ENCODE results near the gene HIVEP2. TPM values are rescaled to one million over a fixed set of nuclear protein-coding genes. Genes with fewer than 3 reads are reported as not detected.

Gene HIVEP2
- total RNA-seq, 2 donors from 2014 or later = 1.7 to 2.4 TPM

DNA sequence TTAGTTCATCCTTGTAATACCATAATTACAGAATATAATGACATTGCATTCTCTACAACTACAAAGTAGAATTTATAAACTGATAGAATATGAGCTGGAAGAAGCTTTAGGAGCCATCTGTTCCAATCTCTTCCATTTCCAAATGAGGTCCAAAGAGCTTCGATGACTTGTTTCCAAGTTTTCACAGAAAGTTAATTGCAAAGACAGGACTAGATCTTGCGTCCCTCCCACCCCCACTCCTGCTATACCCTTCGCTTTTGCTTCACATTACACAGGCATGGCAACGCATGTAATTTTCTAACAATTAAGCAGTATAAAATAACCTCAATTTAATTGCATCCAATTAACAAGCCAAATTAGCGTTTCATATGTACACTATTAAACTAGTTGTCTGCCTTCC, 7.0 kb downstream of the HIVEP2 start:
- Mint-ChIP-seq H3K9me3 (no peaks in the 10 kb centered on the region), H3K27me3 (ENCODE audit: insufficient read depth) (no peaks in the 10 kb centered on the region), H3K27ac (no peak overlapping the region), H3K36me3 (ENCODE audit: low read depth) (no peaks in the 10 kb centered on the region), H3K4me3 (no peak overlapping the region), H3K4me1 (peaks cover 13% of the 10 kb centered on the region)
- DNase-seq = no peak
- no peak overlapping the region for H3K4me3 ChIP-seq (ENCODE audit: low read length)
- H3K27ac ChIP-seq (ENCODE audit: low read depth, low read length) = no peak overlapping the region
- H3K27me3 ChIP-seq (ENCODE audit: control insufficient read depth, insufficient read depth, low read length, poor library complexity, severe bottlenecking) = peaks cover 2% of the 10 kb centered on the region
- no peaks in the 10 kb centered on the region for H3K36me3 ChIP-seq (ENCODE audit: control insufficient read depth, insufficient read depth, low read length)
- H3K9ac ChIP-seq (ENCODE audit: extremely low read depth, low read length, poor library complexity, severe bottlenecking) = no peak overlapping the region
- WGBS, 2 experiments (ENCODE audit: insufficient coverage in 1 of 2, insufficient read length in 1 of 2) = 93 to 97% methylated on average over 5 of the region's 5 CpGs
- H3K4me1 ChIP-seq (ENCODE audit: control insufficient read depth, insufficient read depth, low read length) = no peaks in the 10 kb centered on the region
- TF ChIP-seq, protein P1, sequence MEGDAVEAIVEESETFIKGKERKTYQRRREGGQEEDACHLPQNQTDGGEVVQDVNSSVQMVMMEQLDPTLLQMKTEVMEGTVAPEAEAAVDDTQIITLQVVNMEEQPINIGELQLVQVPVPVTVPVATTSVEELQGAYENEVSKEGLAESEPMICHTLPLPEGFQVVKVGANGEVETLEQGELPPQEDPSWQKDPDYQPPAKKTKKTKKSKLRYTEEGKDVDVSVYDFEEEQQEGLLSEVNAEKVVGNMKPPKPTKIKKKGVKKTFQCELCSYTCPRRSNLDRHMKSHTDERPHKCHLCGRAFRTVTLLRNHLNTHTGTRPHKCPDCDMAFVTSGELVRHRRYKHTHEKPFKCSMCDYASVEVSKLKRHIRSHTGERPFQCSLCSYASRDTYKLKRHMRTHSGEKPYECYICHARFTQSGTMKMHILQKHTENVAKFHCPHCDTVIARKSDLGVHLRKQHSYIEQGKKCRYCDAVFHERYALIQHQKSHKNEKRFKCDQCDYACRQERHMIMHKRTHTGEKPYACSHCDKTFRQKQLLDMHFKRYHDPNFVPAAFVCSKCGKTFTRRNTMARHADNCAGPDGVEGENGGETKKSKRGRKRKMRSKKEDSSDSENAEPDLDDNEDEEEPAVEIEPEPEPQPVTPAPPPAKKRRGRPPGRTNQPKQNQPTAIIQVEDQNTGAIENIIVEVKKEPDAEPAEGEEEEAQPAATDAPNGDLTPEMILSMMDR (conservative IDR thresholded peaks at IDR 0.05) = no peak
- no peaks in the 10 kb centered on the region for H3K9me3 ChIP-seq (ENCODE audit: control insufficient read depth, low read length)

DNA sequence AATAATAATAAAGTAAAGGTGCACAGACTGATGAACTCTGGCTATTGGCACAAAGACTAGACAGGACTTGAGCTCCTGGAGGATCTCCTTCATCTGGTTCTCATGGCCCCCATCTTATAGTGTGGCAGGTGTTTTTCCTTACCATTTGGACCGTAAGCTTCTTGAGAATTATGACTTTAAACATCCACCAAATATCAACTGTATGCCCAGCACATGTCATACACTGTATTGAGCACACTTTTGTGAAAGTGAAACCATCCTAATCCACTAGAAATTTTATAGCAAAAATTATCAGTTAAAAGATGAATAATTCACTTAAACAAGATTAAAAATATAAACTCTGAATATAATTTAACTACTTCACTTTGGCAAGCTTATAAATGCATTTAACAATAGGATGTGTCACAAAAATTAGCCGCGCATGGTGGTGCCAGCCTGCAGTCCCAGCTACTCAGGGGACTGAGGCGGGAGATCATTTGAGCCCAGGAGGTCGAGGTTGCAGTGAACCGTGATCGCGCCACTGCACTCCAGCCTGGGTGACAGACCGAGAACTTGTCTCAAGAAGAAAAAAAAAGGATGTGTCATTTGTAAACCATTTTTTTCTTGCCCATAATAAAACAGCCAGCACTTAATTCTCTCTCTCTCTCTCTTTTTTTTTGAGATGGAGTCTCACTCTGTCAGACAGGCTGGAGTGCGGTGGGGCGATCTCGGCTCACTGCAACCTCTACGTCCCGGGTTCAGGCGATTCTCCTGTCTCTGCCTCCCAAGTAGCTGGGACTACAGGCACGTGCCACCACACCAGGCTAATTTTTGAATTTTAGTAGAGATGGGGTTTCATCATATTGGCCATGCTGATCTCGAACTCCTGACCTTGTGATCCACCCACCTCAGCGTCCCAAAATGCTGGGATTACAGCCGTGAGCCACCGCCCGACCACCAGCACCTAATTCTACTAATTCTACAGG, 9.1 kb downstream of the HIVEP2 start:
- Mint-ChIP-seq H3K27me3 (ENCODE audit: insufficient read depth) (no peaks in the 10 kb centered on the region), H3K36me3 (ENCODE audit: low read depth) (no peaks in the 10 kb centered on the region), H3K4me1 (peaks cover 12% of the 10 kb centered on the region), H3K9me3 (no peaks in the 10 kb centered on the region), H3K27ac (no peak overlapping the region), H3K4me3 (no peak overlapping the region)
- DNase-seq = no peak
- H3K9me3 ChIP-seq (ENCODE audit: control insufficient read depth, low read length) = no peaks in the 10 kb centered on the region
- no peaks in the 10 kb centered on the region for H3K36me3 ChIP-seq (ENCODE audit: control insufficient read depth, insufficient read depth, low read length)
- 91 to 96% methylated on average over 6 to 21 of the region's 21 CpGs for WGBS, 2 experiments (ENCODE audit: insufficient coverage in 1 of 2, insufficient read length in 1 of 2)
- H3K27ac ChIP-seq (ENCODE audit: low read depth, low read length) = no peak overlapping the region
- H3K27me3 ChIP-seq (ENCODE audit: control insufficient read depth, insufficient read depth, low read length, poor library complexity, severe bottlenecking) = no peaks in the 10 kb centered on the region
- H3K9ac ChIP-seq (ENCODE audit: extremely low read depth, low read length, poor library complexity, severe bottlenecking) = no peak overlapping the region
- TF ChIP-seq, protein P1 (conservative IDR thresholded peaks at IDR 0.05) = no peak
- H3K4me3 ChIP-seq (ENCODE audit: low read length) = no peak overlapping the region
- no peaks in the 10 kb centered on the region for H3K4me1 ChIP-seq (ENCODE audit: control insufficient read depth, insufficient read depth, low read length)

DNA sequence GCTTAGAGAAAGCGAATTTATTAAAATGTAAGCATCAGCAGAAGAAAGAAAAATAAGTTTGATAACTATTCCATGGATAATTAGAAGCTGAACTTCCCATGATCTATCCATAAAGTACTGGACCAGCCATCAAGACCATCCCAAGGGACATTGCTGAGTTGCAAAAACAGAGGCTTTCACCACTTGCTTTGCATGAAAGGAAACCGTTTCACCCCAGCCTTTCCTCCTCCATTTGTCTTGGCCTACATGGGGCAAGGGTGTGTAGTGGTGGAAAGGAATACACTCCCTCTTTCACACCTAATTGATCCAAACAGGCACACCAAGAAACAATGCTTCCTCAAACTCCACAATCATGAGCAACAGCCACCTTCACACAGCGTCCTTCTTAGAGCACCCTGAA, 10.4 kb downstream of the HIVEP2 start:
- Histone ChIP-seq H3K4me1 (ENCODE audit: control insufficient read depth, insufficient read depth, low read length) (no peaks in the 10 kb centered on the region), H3K36me3 (ENCODE audit: control insufficient read depth, insufficient read depth, low read length) (no peaks in the 10 kb centered on the region), H3K9ac (ENCODE audit: extremely low read depth, low read length, poor library complexity, severe bottlenecking) (no peak overlapping the region), H3K27me3 (ENCODE audit: control insufficient read depth, insufficient read depth, low read length, poor library complexity, severe bottlenecking) (peaks cover 7% of the 10 kb centered on the region), H3K4me3 (ENCODE audit: low read length) (no peak overlapping the region), H3K27ac (ENCODE audit: low read depth, low read length) (no peak overlapping the region), H3K9me3 (ENCODE audit: control insufficient read depth, low read length) (no peaks in the 10 kb centered on the region)
- Mint-ChIP-seq H3K4me1 (peaks cover 12% of the 10 kb centered on the region), H3K27ac (no peak overlapping the region), H3K9me3 (no peaks in the 10 kb centered on the region), H3K36me3 (ENCODE audit: low read depth) (no peaks in the 10 kb centered on the region), H3K27me3 (ENCODE audit: insufficient read depth) (peaks cover 7% of the 10 kb centered on the region), H3K4me3 (no peak overlapping the region)
- 85% methylated on average over 3 of the region's 3 CpGs; no CpG with 5 or more reads in 1 of the 2 experiments for WGBS, 2 experiments (ENCODE audit: insufficient coverage in 1 of 2, insufficient read length in 1 of 2)
- TF ChIP-seq, protein P1 (conservative IDR thresholded peaks at IDR 0.05) = no peak
- DNase-seq = no peak

All from endodermal cell (in vitro differentiated cells).